CD4-positive, alpha-beta T cell (primary cell): ENCODE results near the gene SORL1. TPM values are rescaled to one million over a fixed set of nuclear protein-coding genes. Genes with fewer than 3 reads are reported as not detected.

Experiments
- ATAC-seq: fragments of 200-7000 bp; cut with Tn5 transposase; one replicate; pipeline ENCODE4 v1.10.0; 2022; ENCODE audit warnings: mild to moderate bottlenecking; ENCODE audit not compliant: poor library complexity
- CTCF ChIA-PET: fragments of 350-600 bp; sonication (Branson Sonifier 250); formaldehyde crosslinking; loops from one replicate; lab custom pipeline; 2021; ENCODE audit warnings: antibody characterized with exemption, inconsistent platforms; lab: Charles Lee
- POLR2A ChIA-PET: fragments of 350-600 bp; sonication (Branson Sonifier 250); formaldehyde crosslinking; loops from one replicate; lab custom pipeline; 2021; ENCODE audit warnings: antibody characterized with exemption, inconsistent platforms; lab: Charles Lee
- DNase-seq, 14 experiments: peaks; one replicate each; pipeline ENCODE4 v3.0.0-alpha.2; 2013 to 2020; ENCODE audit warnings: mixed read lengths in 2 of 14
- H3K27ac ChIP-seq, 2 donors: one replicate each; pipeline versions ENCODE4 v1.5.1 to v1.7.0; 2013; ENCODE audit warnings: low read length in 2 of 2, low read depth in 1 of 2, mild to moderate bottlenecking in 1 of 2
- H3K27me3 ChIP-seq, 2 experiments: 1 replicate in 1 of 2; 2 replicates in 1 of 2; pipeline versions ENCODE4 v1.6.1 to v1.7.0; 2013; ENCODE audit warnings: low read length in 2 of 2, control low read depth in 1 of 2, mild to moderate bottlenecking in 1 of 2, moderate library complexity in 1 of 2; ENCODE audit not compliant: insufficient read depth in 2 of 2, control insufficient read depth in 1 of 2
- H3K36me3 ChIP-seq: one replicate; pipeline ENCODE4 v1.6.1; 2013; ENCODE audit warnings: low read length, control low read depth; ENCODE audit not compliant: insufficient read depth
- H3K4me1 ChIP-seq: one replicate; pipeline ENCODE4 v1.6.1; 2013; ENCODE audit warnings: low read length, control low read depth; ENCODE audit not compliant: insufficient read depth
- H3K4me3 ChIP-seq: one replicate; pipeline ENCODE4 v1.5.1; 2013; ENCODE audit warnings: mild to moderate bottlenecking, low read length, moderate library complexity
- H3K9me3 ChIP-seq, 2 experiments: 1 replicate in 1 of 2; 2 replicates in 1 of 2; pipeline versions ENCODE4 v1.6.1 to v1.7.0; 2013; ENCODE audit warnings: low read length in 2 of 2, mild to moderate bottlenecking in 2 of 2, control low read depth in 1 of 2, moderate library complexity in 1 of 2; ENCODE audit not compliant: control insufficient read depth in 1 of 2, insufficient read depth in 1 of 2
- H3K27ac Mint-ChIP-seq: one replicate; pipeline ENCODE4 v1.8.0; 2020; ENCODE audit warnings: mixed read lengths
- H3K27me3 Mint-ChIP-seq: one replicate; pipeline ENCODE4 v1.8.0; 2021; ENCODE audit warnings: mixed read lengths
- H3K36me3 Mint-ChIP-seq: one replicate; pipeline ENCODE4 v1.8.0; 2021; ENCODE audit warnings: low read depth, mixed read lengths
- H3K4me1 Mint-ChIP-seq: one replicate; pipeline ENCODE4 v1.8.0; 2021; ENCODE audit warnings: low read depth, mixed read lengths
- H3K4me3 Mint-ChIP-seq: one replicate; pipeline ENCODE4 v1.8.0; 2020; ENCODE audit warnings: mild to moderate bottlenecking, mixed read lengths
- H3K9me3 Mint-ChIP-seq: one replicate; pipeline ENCODE4 v1.8.0; 2020; ENCODE audit warnings: mixed read lengths
- intact Hi-C, 2 experiments: fragments of 100-400 bp; cut with DNase I in 1 of 2; cut with micrococcal nuclease in 1 of 2; formaldehyde crosslinking; loops; one replicate each; pipeline versions ENCODE4 v1.15.1 to v1.9.0; 2023 to 2025; cut with DNase I, micrococcal nuclease
- total RNA-seq, 174 experiments: library from RNA in 2 of 174; stranded (reverse) in 2 of 174; gene quantifications; one replicate each; pipeline ENCODE4 v1.2.3 and lab custom pipeline; 2021 to 2026
- TF ChIP-seq, protein P1 (sequence below): fragments of 200-600 bp; IDR thresholded peaks from one replicate; pipeline ENCODE4 v1.8.0; 2022; ENCODE audit warnings: antibody characterized with exemption, mild to moderate bottlenecking

The SORL1 gene
- total RNA-seq, 2 experiments from 2014 or later, result 235 to 241 TPM

DNA sequence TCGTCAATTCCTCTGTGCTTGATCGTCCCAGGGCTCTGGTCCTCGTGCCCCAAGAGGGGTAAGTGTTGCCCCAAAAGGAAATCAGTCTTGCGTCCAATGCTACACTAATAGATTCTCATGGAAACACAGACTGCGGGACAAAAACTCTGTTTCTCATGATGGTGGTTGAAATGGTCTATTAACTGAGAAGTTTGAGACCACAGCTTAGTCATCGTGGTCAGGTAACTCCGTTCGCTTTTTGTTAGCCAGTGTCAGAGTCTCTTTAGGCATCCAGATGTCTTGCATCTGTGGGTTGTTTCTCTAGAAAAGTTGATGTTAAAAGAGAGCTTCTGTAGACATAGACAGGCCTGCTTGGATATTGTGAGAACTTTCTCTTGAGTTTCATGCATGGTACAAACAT lies 105.2 kb downstream of the SORL1 start:
- POLR2A ChIA-PET, result no interaction called here
- H3K9me3 Mint-ChIP-seq, result no peaks in the 10 kb centered on the region
- Histone ChIP-seq H3K4me3 (no peak overlapping the region), H3K27ac (no peak overlapping the region), H3K4me1 (no peaks in the 10 kb centered on the region), H3K27me3 (no peaks in the 10 kb centered on the region), H3K9me3 (no peaks in the 10 kb centered on the region), H3K36me3 (peaks cover 100% of the 10 kb centered on the region)
- H3K4me1 Mint-ChIP-seq, result peaks cover 28% of the 10 kb centered on the region
- no peak for DNase-seq
- peak overlapping the region; percentile 52 for H3K27ac Mint-ChIP-seq
- intact Hi-C loops, result no loop called here
- no peak overlapping the region for H3K4me3 Mint-ChIP-seq
- CTCF ChIA-PET, result no interaction called here
- no peak for ATAC-seq
- H3K36me3 Mint-ChIP-seq, result peaks cover 98% of the 10 kb centered on the region
- TF ChIP-seq, protein P1, sequence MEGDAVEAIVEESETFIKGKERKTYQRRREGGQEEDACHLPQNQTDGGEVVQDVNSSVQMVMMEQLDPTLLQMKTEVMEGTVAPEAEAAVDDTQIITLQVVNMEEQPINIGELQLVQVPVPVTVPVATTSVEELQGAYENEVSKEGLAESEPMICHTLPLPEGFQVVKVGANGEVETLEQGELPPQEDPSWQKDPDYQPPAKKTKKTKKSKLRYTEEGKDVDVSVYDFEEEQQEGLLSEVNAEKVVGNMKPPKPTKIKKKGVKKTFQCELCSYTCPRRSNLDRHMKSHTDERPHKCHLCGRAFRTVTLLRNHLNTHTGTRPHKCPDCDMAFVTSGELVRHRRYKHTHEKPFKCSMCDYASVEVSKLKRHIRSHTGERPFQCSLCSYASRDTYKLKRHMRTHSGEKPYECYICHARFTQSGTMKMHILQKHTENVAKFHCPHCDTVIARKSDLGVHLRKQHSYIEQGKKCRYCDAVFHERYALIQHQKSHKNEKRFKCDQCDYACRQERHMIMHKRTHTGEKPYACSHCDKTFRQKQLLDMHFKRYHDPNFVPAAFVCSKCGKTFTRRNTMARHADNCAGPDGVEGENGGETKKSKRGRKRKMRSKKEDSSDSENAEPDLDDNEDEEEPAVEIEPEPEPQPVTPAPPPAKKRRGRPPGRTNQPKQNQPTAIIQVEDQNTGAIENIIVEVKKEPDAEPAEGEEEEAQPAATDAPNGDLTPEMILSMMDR, result no peak
- no peaks in the 10 kb centered on the region for H3K27me3 Mint-ChIP-seq

GRCh38 chr11:121559606-121560200 lies 107.6 kb downstream of the SORL1 start:
- Histone ChIP-seq H3K4me1 (no peaks in the 10 kb centered on the region), H3K36me3 (peaks cover 93% of the 10 kb centered on the region), H3K27me3 (no peaks in the 10 kb centered on the region), H3K27ac (no peak overlapping the region), H3K9me3 (no peaks in the 10 kb centered on the region), H3K4me3 (no peak overlapping the region)
- Mint-ChIP-seq H3K27ac (peak overlapping the region; percentile 65), H3K4me1 (peaks cover 43% of the 10 kb centered on the region), H3K36me3 (peaks cover 98% of the 10 kb centered on the region), H3K4me3 (no peak overlapping the region), H3K9me3 (no peaks in the 10 kb centered on the region), H3K27me3 (no peaks in the 10 kb centered on the region)
- CTCF ChIA-PET, result no interaction called here
- no peak for ATAC-seq
- intact Hi-C loops, result no loop called here
- no peak for DNase-seq
- TF ChIP-seq, protein P1, result no peak
- POLR2A ChIA-PET, result interaction anchor here (0.6 kb wide), 1 partner anchor 12 kb away, joined by 3 read pairs; no protein-coding TSS in a partner anchor

- no peaks in the 10 kb centered on the region for H3K9me3 ChIP-seq
- peaks cover 99% of the 10 kb centered on the region for H3K36me3 Mint-ChIP-seq
- no peaks in the 10 kb centered on the region for H3K27me3 Mint-ChIP-seq
- no peak for ATAC-seq
- H3K4me1 Mint-ChIP-seq, result peaks cover 43% of the 10 kb centered on the region
- POLR2A ChIA-PET, result no interaction called here
- peak overlapping the region; percentile 65 for H3K27ac Mint-ChIP-seq
- DNase-seq, result no peak
- CTCF ChIA-PET, result no interaction called here
- no peaks in the 10 kb centered on the region for H3K9me3 Mint-ChIP-seq
- intact Hi-C loops, result no loop called here
- H3K4me3 Mint-ChIP-seq, result no peak overlapping the region
- no peak overlapping the region for H3K27ac ChIP-seq
- H3K27me3 ChIP-seq, result no peaks in the 10 kb centered on the region
- no peak overlapping the region for H3K4me3 ChIP-seq
- no peaks in the 10 kb centered on the region for H3K4me1 ChIP-seq
- TF ChIP-seq, protein P1, result no peak
- peaks cover 93% of the 10 kb centered on the region for H3K36me3 ChIP-seq
Measured at GRCh38 chr11:121560236-121560635, 108.1 kb downstream of the SORL1 start.
